K562 treated with DMSO at 1 percent for 4 hours (cell line): ENCODE data around the gene CORIN. TPM values are rescaled to one million over a fixed set of nuclear protein-coding genes. Genes with fewer than 3 reads are reported as not detected.

Experiments used
- total RNA-seq: library from RNA; unstranded; fragments of 300-600 nt; gene quantifications from 2 replicates; pipeline ENCODE4 v1.2.3, GENCODE V29; 2022; ENCODE audit not compliant: insufficient read depth

CORIN gene, protein sequence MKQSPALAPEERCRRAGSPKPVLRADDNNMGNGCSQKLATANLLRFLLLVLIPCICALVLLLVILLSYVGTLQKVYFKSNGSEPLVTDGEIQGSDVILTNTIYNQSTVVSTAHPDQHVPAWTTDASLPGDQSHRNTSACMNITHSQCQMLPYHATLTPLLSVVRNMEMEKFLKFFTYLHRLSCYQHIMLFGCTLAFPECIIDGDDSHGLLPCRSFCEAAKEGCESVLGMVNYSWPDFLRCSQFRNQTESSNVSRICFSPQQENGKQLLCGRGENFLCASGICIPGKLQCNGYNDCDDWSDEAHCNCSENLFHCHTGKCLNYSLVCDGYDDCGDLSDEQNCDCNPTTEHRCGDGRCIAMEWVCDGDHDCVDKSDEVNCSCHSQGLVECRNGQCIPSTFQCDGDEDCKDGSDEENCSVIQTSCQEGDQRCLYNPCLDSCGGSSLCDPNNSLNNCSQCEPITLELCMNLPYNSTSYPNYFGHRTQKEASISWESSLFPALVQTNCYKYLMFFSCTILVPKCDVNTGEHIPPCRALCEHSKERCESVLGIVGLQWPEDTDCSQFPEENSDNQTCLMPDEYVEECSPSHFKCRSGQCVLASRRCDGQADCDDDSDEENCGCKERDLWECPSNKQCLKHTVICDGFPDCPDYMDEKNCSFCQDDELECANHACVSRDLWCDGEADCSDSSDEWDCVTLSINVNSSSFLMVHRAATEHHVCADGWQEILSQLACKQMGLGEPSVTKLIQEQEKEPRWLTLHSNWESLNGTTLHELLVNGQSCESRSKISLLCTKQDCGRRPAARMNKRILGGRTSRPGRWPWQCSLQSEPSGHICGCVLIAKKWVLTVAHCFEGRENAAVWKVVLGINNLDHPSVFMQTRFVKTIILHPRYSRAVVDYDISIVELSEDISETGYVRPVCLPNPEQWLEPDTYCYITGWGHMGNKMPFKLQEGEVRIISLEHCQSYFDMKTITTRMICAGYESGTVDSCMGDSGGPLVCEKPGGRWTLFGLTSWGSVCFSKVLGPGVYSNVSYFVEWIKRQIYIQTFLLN
- total RNA-seq = 0.71 TPM in 1 of 2 replicates, not detected in the other

DNA sequence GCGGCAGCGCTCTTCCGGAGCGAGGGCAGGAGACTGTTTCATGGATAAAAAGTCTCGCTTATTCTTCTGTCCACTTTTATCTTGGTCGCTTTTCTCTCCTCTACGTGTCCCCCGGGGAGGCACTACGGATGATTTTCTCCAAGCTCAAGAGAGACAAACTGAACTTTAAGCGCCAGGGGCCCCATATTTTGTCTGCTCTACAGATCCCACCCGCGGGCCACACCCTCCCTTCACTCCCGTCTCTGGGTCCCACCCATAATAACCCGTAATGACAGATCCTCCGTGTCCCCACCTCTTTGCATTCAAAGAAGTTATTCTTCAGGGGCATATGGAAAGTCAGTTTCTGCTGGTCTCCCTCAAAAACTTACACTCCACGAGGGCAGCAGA, at the start of gene CORIN:
TSS of gene CORIN (minus strand) at position 160 of the 387 bp plus-strand sequence. CDS start at position 42, 118 bp downstream.

Other genes starting within 250 kb of the CORIN start
- gene NFXL1, start 76.5 kb upstream of the CORIN start, total RNA-seq = 7.4 and 8.8 TPM in 2 replicates
- gene CNGA1, start 178.6 kb upstream of the CORIN start, total RNA-seq = not detected in 2 replicates
- not detected in 2 replicates for gene NIPAL1, start 178.7 kb upstream of the CORIN start, total RNA-seq